Measurements from ENCODE around the gene PDE6C. TPM values are rescaled to one million over a fixed set of nuclear protein-coding genes. Genes with fewer than 3 reads are reported as not detected.

PDE6C gene
- total and polyA plus RNA-seq, 2 of the 8 experiments (the other 6 are each of a cell fraction or from before 2014, with no cell fraction given) = not detected

- TF ChIP-seq TAF1 (IDR thresholded peaks at IDR 0.05; ENCODE audit: low read depth, low read length) (no peak), RFX5 (IDR thresholded peaks at IDR 0.05; ENCODE audit: borderline replicate concordance, low read depth, low read length) (no peak), JUN (IDR thresholded peaks at IDR 0.05; ENCODE audit: low read depth, low read length) (no peak)
Measured at GRCh38 chr10:93687737-93688136, 75.4 kb downstream of the PDE6C start (continued).

Data from H1 (cell line).